ENCODE data around the gene EPHA4.
"Not testable (repeated sequence)": the region's sequence is repeated elsewhere in the genome, so short reads cannot be mapped to it uniquely, and the experiment has no call there.

EPHA4 gene

GRCh38 chr2:221533299-221533698 is 38.8 kb downstream of the EPHA4 start:
- DNase-seq, result no peak

GRCh38 chr2:221532641-221533040 is 39.5 kb downstream of the EPHA4 start:
- no peak for DNase-seq

- DNase-seq, result no peak
Observed at GRCh38 chr2:221530653-221531037, 41.5 kb downstream of the EPHA4 start.

- DNase-seq, result no peak
Observed at GRCh38 chr2:221529943-221530652, 42.0 kb downstream of the EPHA4 start.

- no peak for DNase-seq
Observed at GRCh38 chr2:221529177-221529942, 42.7 kb downstream of the EPHA4 start.

- no peak for DNase-seq
Observed at GRCh38 chr2:221527776-221528309, 44.3 kb downstream of the EPHA4 start.

- no peak for DNase-seq
Observed at GRCh38 chr2:221524158-221524557, 47.9 kb downstream of the EPHA4 start.

- no peak for DNase-seq
Observed at GRCh38 chr2:221521233-221521845, 50.8 kb downstream of the EPHA4 start.

GRCh38 chr2:221518935-221519625 is 53.0 kb downstream of the EPHA4 start:
- no peak for DNase-seq

- DNase-seq, result no peak
Observed at GRCh38 chr2:221518201-221518934, 53.7 kb downstream of the EPHA4 start.

GRCh38 chr2:221517696-221518151 is 54.4 kb downstream of the EPHA4 start:
- peak; percentile 68 for DNase-seq

GRCh38 chr2:221517146-221517695 is 54.9 kb downstream of the EPHA4 start:
- DNase-seq, result peak; percentile 34

GRCh38 chr2:221515864-221516263 is 56.2 kb downstream of the EPHA4 start:
- no peak for DNase-seq

- no peak for DNase-seq
Observed at GRCh38 chr2:221514305-221515040, 57.6 kb downstream of the EPHA4 start.

- DNase-seq, result no peak
Observed at GRCh38 chr2:221513232-221513631, 58.9 kb downstream of the EPHA4 start.

GRCh38 chr2:221511325-221511724 is 60.8 kb downstream of the EPHA4 start:
- not testable (repeated sequence) for DNase-seq

GRCh38 chr2:221506469-221506868 is 65.6 kb downstream of the EPHA4 start:
- DNase-seq, result no peak

- no peak for DNase-seq
Observed at GRCh38 chr2:221505605-221506004, 66.5 kb downstream of the EPHA4 start.

- DNase-seq, result no peak
Observed at GRCh38 chr2:221504905-221505304, 67.2 kb downstream of the EPHA4 start.

- DNase-seq, result no peak
Observed at GRCh38 chr2:221503965-221504364, 68.1 kb downstream of the EPHA4 start.
